NCI-H1092 treated with DMSO at 0.1 percent for 48 hours (cell line): ENCODE data around the gene ARHGAP26.

Source experiments
- DNase-seq: peaks from one replicate; lab custom pipeline; 2025; lab: John Stamatoyannopoulos, UW

Gene ARHGAP26

DNA sequence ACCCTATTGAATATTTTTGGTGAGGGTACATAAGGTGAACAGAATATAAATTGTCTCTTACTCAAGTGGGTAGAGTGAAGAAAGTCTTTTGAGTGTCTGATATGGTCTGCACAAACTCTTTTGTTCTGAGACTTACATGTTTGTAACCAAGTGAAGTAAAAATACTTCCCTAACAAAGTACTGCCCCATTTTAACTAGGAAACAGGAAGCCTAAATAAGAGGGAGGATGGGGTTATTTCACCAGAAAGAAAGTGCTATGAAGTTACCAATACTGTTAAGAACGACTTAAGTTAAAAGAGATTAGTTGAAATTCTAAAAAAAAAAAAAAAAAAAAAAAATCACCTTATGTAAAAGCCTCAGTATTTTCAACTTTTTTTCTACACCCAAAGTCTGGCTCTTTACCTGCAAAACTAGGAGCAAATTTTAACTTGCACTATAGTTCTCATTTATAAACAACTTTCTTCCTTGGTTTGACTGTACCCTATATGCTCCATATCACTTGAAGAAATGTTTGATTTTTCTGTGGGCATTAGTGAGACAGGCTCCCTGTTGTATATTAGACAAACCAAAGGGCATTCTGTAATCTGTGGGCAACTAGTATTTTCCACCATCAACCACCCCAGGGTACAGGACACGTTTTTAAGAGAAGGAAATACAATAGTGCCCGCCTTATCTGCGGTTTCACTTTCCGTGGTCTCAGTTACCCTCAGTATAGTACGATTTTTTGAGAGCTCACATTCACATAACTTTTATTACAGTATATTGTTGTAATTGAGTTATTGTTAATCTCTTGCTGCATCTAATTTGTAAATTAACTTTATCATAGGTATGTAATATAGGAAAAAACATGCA lies 505.6 kb downstream of the ARHGAP26 start:
- no peak for DNase-seq

DNA sequence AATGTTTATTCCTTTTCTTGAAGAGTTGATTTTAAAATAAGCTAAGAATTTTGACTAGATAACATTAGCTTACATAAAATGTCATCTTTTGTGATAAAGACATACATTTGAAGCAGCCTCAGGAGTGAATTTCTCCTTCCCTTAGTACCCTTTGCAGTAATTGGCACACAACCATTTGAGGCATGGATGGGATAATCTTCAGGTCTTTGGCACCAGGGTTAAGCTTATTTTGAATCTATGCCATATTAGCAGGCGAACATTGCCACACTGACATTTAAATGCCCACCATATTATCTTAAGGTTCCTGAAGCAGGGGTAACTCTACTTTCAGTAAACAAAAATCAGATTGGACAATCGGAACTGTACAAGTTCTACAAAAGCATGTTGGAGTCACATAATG lies 507.4 kb downstream of the ARHGAP26 start:
- no peak for DNase-seq
